ENCODE data around the gene RTN4.

RTN4 gene

DNA sequence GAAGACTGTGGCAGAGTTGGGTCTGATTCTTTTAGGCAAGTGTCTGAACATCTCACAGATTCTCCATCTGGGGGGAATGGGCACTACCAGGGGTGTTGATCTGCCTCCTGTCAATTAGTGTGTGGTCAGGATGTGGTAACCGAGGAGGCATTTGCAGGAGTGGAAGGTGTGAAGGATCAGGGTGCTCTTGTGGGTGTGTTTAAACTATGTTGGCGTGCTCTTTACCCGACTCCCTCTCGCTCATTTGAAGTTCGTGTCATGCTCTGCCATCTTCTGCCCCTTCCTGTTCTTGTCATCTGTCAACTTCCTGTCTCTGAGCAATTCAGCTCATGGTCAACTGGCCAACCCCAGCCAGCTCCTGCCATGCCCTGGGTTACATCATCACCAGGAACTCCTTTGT lies 107.9 kb downstream of the RTN4 start:
- Histone ChIP-seq H3K4me1 (ENCODE audit: insufficient read depth, low read length) (peaks cover 7% of the 10 kb centered on the region), H3K27ac (ENCODE audit: low read depth, low read length) (no peak overlapping the region), H3K27me3 (ENCODE audit: control insufficient read depth in 1 of 2, insufficient read depth in 2 of 2, low read length in 2 of 2) (no peaks in the 10 kb centered on the region), H3K36me3 (ENCODE audit: insufficient read depth, low read length) (no peaks in the 10 kb centered on the region), H3K4me3 (ENCODE audit: low read depth in 1 of 2, low read length in 2 of 2) (no peak overlapping the region), H3K9me3 (ENCODE audit: low read length) (no peaks in the 10 kb centered on the region), H3K9ac (ENCODE audit: low read length) (no peak overlapping the region)

DNA sequence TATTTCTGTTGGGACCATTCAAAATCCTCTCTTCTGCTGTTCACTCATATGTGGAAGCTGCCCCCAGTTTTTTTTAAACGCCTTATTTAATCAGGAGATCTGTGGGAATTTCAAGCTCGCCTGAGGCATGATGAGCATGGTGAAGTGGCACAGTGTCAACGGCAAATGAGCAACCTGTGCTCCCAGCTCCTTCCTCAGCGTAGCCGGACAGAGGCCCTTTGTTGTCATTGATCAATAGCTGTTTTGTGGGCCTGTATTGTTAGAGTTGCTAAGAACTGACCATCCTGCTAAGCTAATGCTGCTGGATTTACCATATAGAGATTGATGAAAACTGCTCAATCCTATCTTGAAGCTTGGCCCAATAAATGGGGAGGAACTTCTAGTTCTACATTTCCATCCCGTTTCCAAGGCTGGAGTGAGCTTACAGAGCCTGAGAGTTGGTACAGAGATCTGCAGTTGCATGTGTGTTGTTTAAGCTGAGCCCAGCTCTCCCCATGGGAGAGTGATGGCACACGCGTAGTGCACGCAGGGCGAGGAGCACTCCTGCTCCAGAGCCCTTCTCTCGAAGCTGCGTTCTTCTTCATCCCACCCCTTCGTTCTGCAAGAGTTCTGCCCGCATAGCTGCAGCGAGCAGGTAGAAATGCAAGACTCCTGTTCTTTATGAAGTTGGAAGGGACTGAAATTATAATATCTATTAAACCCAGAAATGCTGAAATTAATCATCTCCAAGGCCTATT lies 108.8 kb downstream of the RTN4 start:
- Histone ChIP-seq H3K9me3 (ENCODE audit: low read length) (no peaks in the 10 kb centered on the region), H3K4me3 (ENCODE audit: low read depth in 1 of 2, low read length in 2 of 2) (no peak overlapping the region), H3K36me3 (ENCODE audit: insufficient read depth, low read length) (no peaks in the 10 kb centered on the region), H3K27ac (ENCODE audit: low read depth, low read length) (no peak overlapping the region), H3K4me1 (ENCODE audit: insufficient read depth, low read length) (peaks cover 3% of the 10 kb centered on the region), H3K27me3 (ENCODE audit: control insufficient read depth in 1 of 2, insufficient read depth in 2 of 2, low read length in 2 of 2) (no peaks in the 10 kb centered on the region), H3K9ac (ENCODE audit: low read length) (no peak overlapping the region)

DNA sequence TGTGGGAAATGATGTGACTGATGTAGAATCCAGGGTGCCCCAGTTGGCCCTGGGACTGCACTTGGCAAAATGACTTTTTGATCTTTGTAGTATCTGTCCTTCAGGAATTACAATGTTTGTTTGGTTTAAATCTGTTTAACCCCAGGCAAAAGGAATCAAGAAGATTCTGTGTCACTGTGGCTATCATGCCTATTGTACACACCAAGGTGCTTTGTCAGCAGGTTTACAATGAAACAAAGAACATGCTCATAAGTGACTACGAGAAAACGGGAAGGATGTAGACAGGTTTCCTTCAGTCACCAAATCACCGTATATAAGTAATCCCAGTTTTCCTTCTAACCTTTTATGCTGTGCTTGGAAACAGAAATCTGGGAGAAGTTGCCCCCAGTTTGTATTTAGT lies 109.5 kb downstream of the RTN4 start:
- Histone ChIP-seq H3K4me1 (ENCODE audit: insufficient read depth, low read length) (no peaks in the 10 kb centered on the region), H3K4me3 (ENCODE audit: low read depth in 1 of 2, low read length in 2 of 2) (no peak overlapping the region), H3K36me3 (ENCODE audit: insufficient read depth, low read length) (no peaks in the 10 kb centered on the region), H3K27me3 (ENCODE audit: control insufficient read depth in 1 of 2, insufficient read depth in 2 of 2, low read length in 2 of 2) (no peaks in the 10 kb centered on the region), H3K9me3 (ENCODE audit: low read length) (no peaks in the 10 kb centered on the region), H3K9ac (ENCODE audit: low read length) (no peak overlapping the region), H3K27ac (ENCODE audit: low read depth, low read length) (no peak overlapping the region)

DNA sequence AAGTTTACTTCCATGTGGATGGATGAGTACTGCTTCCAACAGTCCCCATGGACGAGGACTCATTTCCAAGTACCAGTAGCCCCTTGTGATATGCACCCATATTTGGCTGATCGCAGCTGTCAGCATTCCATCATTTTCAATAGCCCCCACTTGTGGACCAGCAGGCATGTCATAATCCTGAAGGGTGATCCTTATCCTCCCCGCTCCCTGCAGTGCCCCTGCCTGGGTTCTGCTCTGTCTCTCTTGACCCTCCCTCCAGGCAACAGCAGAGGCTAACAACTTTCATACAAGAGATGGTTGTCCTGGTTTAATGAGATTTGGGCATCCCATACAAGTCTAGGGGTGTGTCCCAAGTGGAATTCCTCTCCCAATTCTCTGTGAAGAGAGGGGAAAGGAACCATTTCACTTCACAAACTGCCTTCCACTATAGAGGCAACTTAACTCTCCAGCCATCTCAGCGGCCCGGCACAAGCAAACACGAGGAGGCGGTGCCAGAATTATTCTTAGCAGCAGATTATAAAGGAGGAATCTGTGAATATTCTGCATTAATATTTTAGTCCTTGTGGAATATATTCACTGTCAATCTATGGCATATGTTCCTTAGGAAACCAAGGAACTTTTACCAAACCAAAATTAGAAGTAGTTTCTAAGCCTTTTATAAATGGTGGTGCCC lies 110.7 kb downstream of the RTN4 start:
- H3K4me3 ChIP-seq (ENCODE audit: low read depth in 1 of 2, low read length in 2 of 2), result no peak overlapping the region

DNA sequence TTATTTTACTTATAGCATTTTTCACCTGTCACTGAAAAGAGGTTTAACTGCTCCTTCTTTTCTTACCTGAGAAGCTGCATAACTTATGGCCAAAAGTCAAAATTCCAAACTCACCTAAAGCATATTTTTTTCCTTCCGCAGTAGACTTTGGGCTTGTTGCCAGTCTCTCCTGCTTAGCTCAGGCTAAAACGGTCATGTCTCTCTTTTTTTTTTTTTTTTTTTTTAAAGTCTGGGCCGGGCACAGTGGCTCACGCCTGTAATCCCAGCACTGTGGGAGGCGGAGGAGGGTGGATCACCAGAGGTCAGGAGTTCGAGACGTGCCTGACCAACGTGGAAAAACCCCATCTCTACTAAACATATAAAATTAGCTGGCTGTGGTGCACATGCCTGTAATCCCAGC lies 113.5 kb downstream of the RTN4 start:
- Histone ChIP-seq H3K27ac (ENCODE audit: low read depth, low read length) (no peak overlapping the region), H3K4me3 (ENCODE audit: low read depth in 1 of 2, low read length in 2 of 2) (no peak overlapping the region), H3K27me3 (ENCODE audit: control insufficient read depth in 1 of 2, insufficient read depth in 2 of 2, low read length in 2 of 2) (no peaks in the 10 kb centered on the region), H3K9me3 (ENCODE audit: low read length) (no peaks in the 10 kb centered on the region), H3K4me1 (ENCODE audit: insufficient read depth, low read length) (no peaks in the 10 kb centered on the region), H3K9ac (ENCODE audit: low read length) (no peak overlapping the region), H3K36me3 (ENCODE audit: insufficient read depth, low read length) (no peaks in the 10 kb centered on the region)

More for the DNA sequence above, 110.7 kb downstream of the RTN4 start:
- no peaks in the 10 kb centered on the region for H3K9me3 ChIP-seq (ENCODE audit: low read length)
- H3K27me3 ChIP-seq (ENCODE audit: control insufficient read depth in 1 of 2, insufficient read depth in 2 of 2, low read length in 2 of 2), result no peaks in the 10 kb centered on the region
- H3K9ac ChIP-seq (ENCODE audit: low read length), result no peak overlapping the region
- H3K27ac ChIP-seq (ENCODE audit: low read depth, low read length), result no peak overlapping the region
- H3K4me1 ChIP-seq (ENCODE audit: insufficient read depth, low read length), result no peaks in the 10 kb centered on the region
- no peaks in the 10 kb centered on the region for H3K36me3 ChIP-seq (ENCODE audit: insufficient read depth, low read length)

DNA sequence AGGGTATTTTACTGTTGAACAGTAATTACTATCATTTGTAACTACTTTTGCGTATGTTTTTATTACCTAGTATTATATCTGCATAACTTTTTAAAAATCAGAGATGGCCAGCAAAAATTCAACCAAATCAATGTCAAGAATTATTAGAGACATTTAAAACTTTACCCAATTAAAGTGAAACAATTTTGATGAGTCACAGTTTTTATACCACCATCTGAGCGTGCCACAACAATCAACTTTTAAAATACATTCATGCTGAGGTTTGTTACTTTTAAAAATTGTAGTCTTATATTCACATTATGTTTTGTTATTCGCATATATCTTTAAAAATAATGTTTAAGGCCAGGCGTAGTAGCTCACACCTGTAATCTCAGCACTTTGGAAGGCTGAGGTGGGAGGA lies 114.9 kb downstream of the RTN4 start:
- no peaks in the 10 kb centered on the region for H3K4me1 ChIP-seq (ENCODE audit: insufficient read depth, low read length)
- no peak overlapping the region for H3K4me3 ChIP-seq (ENCODE audit: low read depth in 1 of 2, low read length in 2 of 2)
- no peak overlapping the region for H3K9ac ChIP-seq (ENCODE audit: low read length)
- no peak overlapping the region for H3K27ac ChIP-seq (ENCODE audit: low read depth, low read length)
- no peaks in the 10 kb centered on the region for H3K9me3 ChIP-seq (ENCODE audit: low read length)
- H3K27me3 ChIP-seq (ENCODE audit: control insufficient read depth in 1 of 2, insufficient read depth in 2 of 2, low read length in 2 of 2), result no peaks in the 10 kb centered on the region
- no peaks in the 10 kb centered on the region for H3K36me3 ChIP-seq (ENCODE audit: insufficient read depth, low read length)

DNA sequence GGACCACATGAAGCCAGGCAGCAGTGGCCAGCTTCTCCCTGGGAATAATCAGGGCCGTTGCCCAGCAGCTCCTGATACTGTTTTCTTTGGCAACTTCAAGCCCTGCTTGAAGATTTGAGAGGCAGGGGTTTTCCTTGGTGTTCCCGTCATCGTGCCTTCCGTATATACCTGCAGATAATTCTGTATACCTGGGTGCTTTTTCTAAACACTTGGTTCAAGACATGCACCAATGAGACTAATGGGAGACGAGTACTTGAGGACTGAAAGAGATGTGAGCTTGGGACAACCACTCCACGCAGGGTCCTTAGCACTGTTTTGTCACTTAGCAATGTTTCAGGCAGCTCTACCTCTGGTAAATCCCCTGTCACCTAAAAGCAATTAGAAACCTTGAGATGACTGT lies 118.8 kb downstream of the RTN4 start:
- no peaks in the 10 kb centered on the region for H3K36me3 ChIP-seq (ENCODE audit: insufficient read depth, low read length)
- H3K4me3 ChIP-seq (ENCODE audit: low read depth in 1 of 2, low read length in 2 of 2), result no peak overlapping the region
- no peaks in the 10 kb centered on the region for H3K27me3 ChIP-seq (ENCODE audit: control insufficient read depth in 1 of 2, insufficient read depth in 2 of 2, low read length in 2 of 2)
- no peak overlapping the region for H3K9ac ChIP-seq (ENCODE audit: low read length)
- no peak overlapping the region for H3K27ac ChIP-seq (ENCODE audit: low read depth, low read length)
- H3K4me1 ChIP-seq (ENCODE audit: insufficient read depth, low read length), result no peaks in the 10 kb centered on the region
- no peaks in the 10 kb centered on the region for H3K9me3 ChIP-seq (ENCODE audit: low read length)

DNA sequence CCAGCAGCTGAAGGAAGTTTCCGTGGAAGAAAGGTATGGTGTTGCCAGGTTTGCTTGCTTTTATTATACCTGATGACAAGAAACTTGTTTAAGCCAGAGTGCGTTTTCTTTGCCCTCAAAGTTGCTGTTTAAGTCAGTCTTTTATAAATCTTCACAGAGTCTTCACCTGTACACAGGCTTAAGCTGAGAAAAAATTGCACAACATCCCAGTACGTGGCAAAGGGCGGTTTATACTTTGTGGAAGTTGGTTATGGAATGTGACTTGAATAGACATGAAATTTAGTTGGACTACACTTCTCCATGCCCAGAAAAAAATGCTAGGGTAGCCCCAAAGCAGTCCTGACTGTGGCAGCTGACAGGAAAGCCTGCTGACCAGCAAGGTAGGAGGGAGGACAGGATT lies 121.5 kb downstream of the RTN4 start:
- H3K36me3 ChIP-seq (ENCODE audit: insufficient read depth, low read length), result no peaks in the 10 kb centered on the region
- no peak overlapping the region for H3K9ac ChIP-seq (ENCODE audit: low read length)
- no peak overlapping the region for H3K27ac ChIP-seq (ENCODE audit: low read depth, low read length)
- H3K9me3 ChIP-seq (ENCODE audit: low read length), result no peaks in the 10 kb centered on the region
- no peaks in the 10 kb centered on the region for H3K27me3 ChIP-seq (ENCODE audit: control insufficient read depth in 1 of 2, insufficient read depth in 2 of 2, low read length in 2 of 2)
- no peaks in the 10 kb centered on the region for H3K4me1 ChIP-seq (ENCODE audit: insufficient read depth, low read length)
- H3K4me3 ChIP-seq (ENCODE audit: low read depth in 1 of 2, low read length in 2 of 2), result no peak overlapping the region

DNA sequence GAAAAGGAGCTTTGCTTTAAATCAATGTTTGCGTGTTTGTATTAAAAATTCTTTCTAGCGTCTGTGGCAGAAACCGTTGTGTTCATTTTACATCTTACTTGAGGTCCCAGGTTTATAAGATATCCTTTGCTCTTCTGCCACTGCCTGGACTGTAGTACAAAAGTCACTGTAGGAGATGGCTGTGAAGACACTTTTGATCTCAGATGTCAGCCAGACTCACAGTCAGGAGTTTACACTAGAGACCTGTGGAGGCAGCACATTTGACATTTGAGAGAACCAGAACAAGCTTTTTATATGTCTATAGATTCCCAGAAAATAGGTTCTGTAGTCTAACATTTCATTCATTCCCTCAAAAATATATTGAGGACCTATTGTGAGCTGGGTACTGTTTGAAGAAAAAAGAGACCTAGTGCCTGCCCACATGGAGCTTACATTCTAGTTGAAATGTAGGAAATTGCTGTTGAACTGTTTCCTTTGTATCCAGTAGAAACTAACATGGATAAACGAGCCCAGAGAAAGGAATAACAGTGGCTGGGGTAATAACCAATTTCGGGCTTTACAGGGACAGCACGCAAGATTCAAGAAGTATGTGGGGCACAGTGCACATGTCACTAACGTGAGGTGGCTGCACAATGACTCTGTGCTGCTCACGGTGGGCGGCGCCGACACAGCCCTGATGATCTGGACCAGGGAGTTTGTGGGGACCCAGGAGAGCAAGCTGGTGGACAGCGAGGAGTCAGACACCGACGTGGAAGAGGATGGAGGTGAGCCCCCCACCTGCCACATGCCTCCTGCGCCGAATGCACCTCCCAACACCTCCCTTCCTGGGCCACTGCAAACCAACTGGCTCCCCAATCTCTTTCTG lies 122.3 kb downstream of the RTN4 start:
- Histone ChIP-seq H3K4me1 (ENCODE audit: insufficient read depth, low read length) (no peaks in the 10 kb centered on the region), H3K4me3 (ENCODE audit: low read depth in 1 of 2, low read length in 2 of 2) (no peak overlapping the region), H3K9me3 (ENCODE audit: low read length) (no peaks in the 10 kb centered on the region), H3K36me3 (ENCODE audit: insufficient read depth, low read length) (no peaks in the 10 kb centered on the region), H3K27ac (ENCODE audit: low read depth, low read length) (no peak overlapping the region), H3K9ac (ENCODE audit: low read length) (no peak overlapping the region), H3K27me3 (ENCODE audit: control insufficient read depth in 1 of 2, insufficient read depth in 2 of 2, low read length in 2 of 2) (no peaks in the 10 kb centered on the region)

DNA sequence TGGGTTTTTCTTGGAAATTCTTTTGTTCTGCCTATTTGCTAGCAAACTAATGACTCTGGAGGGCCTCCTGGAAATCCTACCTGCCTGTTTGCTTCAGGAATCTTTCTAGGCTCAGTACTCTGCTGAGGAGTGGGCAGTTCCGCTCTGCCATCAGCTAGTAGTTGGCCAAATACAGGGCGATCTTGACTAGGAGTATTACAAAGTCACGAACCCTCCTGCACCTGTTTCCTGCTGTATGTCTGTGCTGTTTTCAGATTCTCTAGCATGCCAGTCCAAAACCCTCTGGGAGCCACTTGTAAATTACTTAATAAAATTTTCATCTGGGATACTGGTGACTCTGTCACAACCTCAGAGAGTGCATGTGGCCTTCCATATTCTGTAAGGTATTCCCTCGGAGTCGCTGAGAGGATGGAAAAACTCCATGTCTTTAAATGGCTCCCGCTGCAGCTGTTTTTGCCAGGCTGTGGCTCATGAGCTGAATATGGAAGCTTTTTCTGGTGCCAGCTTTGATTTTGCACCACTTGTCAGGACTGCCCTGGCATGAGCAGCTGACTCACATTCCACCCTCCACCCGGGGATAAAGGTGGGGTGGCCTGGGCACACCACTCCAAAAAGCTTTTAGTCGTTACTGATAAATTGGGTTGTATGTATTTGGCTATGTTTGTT lies 123.0 kb downstream of the RTN4 start:
- no peak overlapping the region for H3K4me3 ChIP-seq (ENCODE audit: low read depth in 1 of 2, low read length in 2 of 2)
- H3K4me1 ChIP-seq (ENCODE audit: insufficient read depth, low read length), result no peaks in the 10 kb centered on the region
- no peak overlapping the region for H3K27ac ChIP-seq (ENCODE audit: low read depth, low read length)
- no peak overlapping the region for H3K9ac ChIP-seq (ENCODE audit: low read length)
- H3K9me3 ChIP-seq (ENCODE audit: low read length), result no peaks in the 10 kb centered on the region
- no peaks in the 10 kb centered on the region for H3K36me3 ChIP-seq (ENCODE audit: insufficient read depth, low read length)
- H3K27me3 ChIP-seq (ENCODE audit: control insufficient read depth in 1 of 2, insufficient read depth in 2 of 2, low read length in 2 of 2), result no peaks in the 10 kb centered on the region

DNA sequence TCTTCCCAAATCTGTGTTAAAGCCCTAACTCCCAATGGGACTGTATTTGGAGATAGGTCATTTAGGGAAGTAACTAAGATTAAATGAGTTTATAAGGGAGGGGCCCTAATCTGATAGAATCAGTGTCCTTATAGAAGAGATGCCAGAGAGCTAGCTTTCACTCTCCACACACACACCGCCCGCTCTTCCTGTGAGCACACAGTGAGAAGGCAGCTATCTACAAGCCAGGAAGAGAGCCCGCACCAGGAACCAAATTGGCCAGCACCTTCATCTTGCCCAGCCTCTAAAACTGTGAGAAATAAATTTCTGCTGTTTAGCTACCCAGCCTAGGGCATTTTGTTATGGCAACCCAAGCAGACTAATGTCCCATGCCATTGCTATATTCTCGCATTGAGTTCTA lies 125.2 kb downstream of the RTN4 start:
- Histone ChIP-seq H3K4me3 (ENCODE audit: low read depth in 1 of 2, low read length in 2 of 2) (no peak overlapping the region), H3K27ac (ENCODE audit: low read depth, low read length) (no peak overlapping the region), H3K9me3 (ENCODE audit: low read length) (no peaks in the 10 kb centered on the region), H3K9ac (ENCODE audit: low read length) (no peak overlapping the region), H3K4me1 (ENCODE audit: insufficient read depth, low read length) (no peaks in the 10 kb centered on the region), H3K36me3 (ENCODE audit: insufficient read depth, low read length) (no peaks in the 10 kb centered on the region), H3K27me3 (ENCODE audit: control insufficient read depth in 1 of 2, insufficient read depth in 2 of 2, low read length in 2 of 2) (no peaks in the 10 kb centered on the region)
